ENCODE data around the gene ADAD2. TPM values are rescaled to one million over a fixed set of nuclear protein-coding genes. Genes with fewer than 3 reads are reported as not detected.
A peak's percentile ranks its signal among the peaks of the same experiment; 100 is the strongest.

The ADAD2 gene
- total and polyA plus RNA-seq, 10 of the 15 experiments (the other 5 are each of a cell fraction or from before 2014, with no cell fraction given): 0.44 to 0.68 (median 0.51) TPM; not detected in 7

- TF ChIP-seq RELB (IDR thresholded peaks at IDR 0.05; ENCODE audit: low read depth) (no peak), ZNF592 (IDR thresholded peaks at IDR 0.05) (0 out of 2 replicates have a peak, but pooled peaks have one; percentile 38), ZBTB4 (CRISPR knock-in tag; IDR thresholded peaks at IDR 0.05) (no peak), SMAD1 (IDR thresholded peaks at IDR 0.05; ENCODE audit: low read depth, partially characterized antibody) (no peak), ELK1 (IDR thresholded peaks at IDR 0.05; ENCODE audit: low read depth, low read length) (no peak), BMI1 (IDR thresholded peaks at IDR 0.05; ENCODE audit: borderline replicate concordance) (peak; percentile 91; the same call in 1 of the 2 replicates), SRF (IDR thresholded peaks at IDR 0.05; ENCODE audit: low read depth in 2 of 2, low read length in 2 of 2) (no peak), BHLHE40 (IDR thresholded peaks at IDR 0.05; ENCODE audit: borderline replicate concordance in 1 of 2, low read depth in 2 of 2, low read length in 1 of 2) (peak; percentile 95 to 99), TAF1 (IDR thresholded peaks at IDR 0.05; ENCODE audit: borderline replicate concordance, low read depth, low read length) (no peak), MLLT1 (IDR thresholded peaks at IDR 0.05) (no peak), FOXM1 (IDR thresholded peaks at IDR 0.05; ENCODE audit: low read depth, low read length) (no peak), IRF4 (IDR thresholded peaks at IDR 0.05; ENCODE audit: low read depth, low read length) (no peak)
These were observed 45.9 kb upstream of the ADAD2 start, which contains the start of the genes DNAAF1 and HSDL1 (continued) for GRCh38 chr16:84144859-84145639.

All from GM12878 (cell line).